Psoas muscle (tissue), 8 donors: ENCODE measurements around the gene TMEM192. TPM values are rescaled to one million over a fixed set of nuclear protein-coding genes. Genes with fewer than 3 reads are reported as not detected.
A peak's percentile ranks its signal among the peaks of the same experiment; 100 is the strongest.

Experiments used
- ATAC-seq, 4 donors: fragments of 200-7000 bp; cut with Tn5 transposase; one replicate each; pipeline ENCODE4 v1.9.1; 2020; ENCODE audit warnings: moderate library complexity in 3 of 4, mild to moderate bottlenecking in 2 of 4
- DNase-seq, 2 donors: peaks; one replicate each; pipeline ENCODE4 v3.0.0-alpha.2; 2020
- H3K27ac ChIP-seq: fragments of 200-600 bp; one replicate; pipeline ENCODE4 v1.8.0; 2022
- H3K27me3 ChIP-seq, 3 donors: fragments of 200-600 bp in 1 of 3; one replicate each; pipeline versions ENCODE4 v1.6.1 to v1.8.0; 2013 to 2022; ENCODE audit warnings: low read length in 2 of 3, mild to moderate bottlenecking in 2 of 3, moderate library complexity in 1 of 3; ENCODE audit not compliant: insufficient read depth in 3 of 3
- H3K36me3 ChIP-seq, 2 donors: fragments of 200-600 bp in 1 of 2; one replicate each; pipeline versions ENCODE4 v1.6.1 to v1.8.0; 2013 to 2022; ENCODE audit warnings: low read depth in 1 of 2, mild to moderate bottlenecking in 1 of 2, moderate library complexity in 1 of 2; ENCODE audit not compliant: insufficient read depth in 1 of 2
- H3K4me1 ChIP-seq: fragments of 200-600 bp; one replicate; pipeline ENCODE4 v1.8.0; 2022
- H3K4me3 ChIP-seq: fragments of 200-600 bp; one replicate; pipeline ENCODE4 v1.8.0; 2022; ENCODE audit warnings: mild to moderate bottlenecking
- H3K9me3 ChIP-seq: fragments of 200-600 bp; one replicate; pipeline ENCODE4 v1.8.0; 2022
- CTCF ChIP-seq: fragments of 200-600 bp; IDR thresholded peaks from one replicate; pipeline ENCODE4 v1.8.0; 2022; ENCODE audit warnings: antibody characterized with exemption
- WGBS, 3 donors: extraction: QIAGEN DNeasy Blood & Tissue Kit; methylation state at CpG; one replicate each; pipeline versions ENCODE4 v1.1.6 to v1.1.7; 2013; 5-methylcytosine and 5-hydroxymethylcytosine counted together
- intact Hi-C, 2 donors: fragments of 100-400 bp; cut with DNase I; formaldehyde crosslinking; loops; one replicate each; pipeline versions ENCODE4 v1.11.0 to v1.14.2; 2022
- polyA plus RNA-seq, 3 donors: library from polyadenylated mRNA; stranded (reverse); fragments of 200-250 nt; gene quantifications; one replicate each; pipeline ENCODE4 v1.2.3, GENCODE V29; 2013
- total RNA-seq, 4 donors: library from RNA; stranded (reverse); fragmentation: NEBNext Ultra II Directional in 2 of 4; extraction: Animal tissue kit (Norgen Biotek cat#: 25700) in 2 of 4; gene quantifications; one replicate each; pipeline versions ENCODE4 v1.2.1 to v1.2.4, GENCODE V29; 2021 to 2023
- donor health status: healthy with polysubstance abuse.
- donor health status: DM: no; HTN: no; CAD: no; lungs with moderate emphysema.
- donor health status: Bipolar disorder and iron deficiency.
- donor health status: healthy.
- donor health status: DM: yes; HTN: yes; CAD: no.
- donor health status: DM: no; HTN: no; CAD: no.
- donor health status: DM: no; HTN: no; CAD: no.
- donor health status: DM: yes; HTN: yes; CAD: no.

Gene TMEM192
- total and polyA plus RNA-seq, 7 donors: 4.4 to 16.3 (median 14.5) TPM

DNA sequence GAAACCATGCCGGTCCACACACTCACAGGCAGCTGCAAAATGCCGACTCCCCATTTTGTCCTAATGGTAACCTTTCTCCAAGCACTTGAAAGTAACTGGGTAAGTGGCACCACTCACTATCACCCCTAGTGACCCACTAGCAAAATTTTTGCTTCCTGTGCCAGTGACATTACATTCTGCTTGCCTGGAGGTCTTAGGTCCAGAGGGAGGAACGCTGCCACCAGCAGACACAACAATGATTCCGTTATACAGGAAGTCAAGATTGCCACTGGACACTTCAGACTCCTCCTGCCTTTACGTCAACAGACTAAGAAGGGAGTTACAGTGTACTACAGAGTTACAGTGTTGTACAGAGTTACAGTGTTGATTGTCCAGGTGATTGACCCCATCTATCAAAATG lies 11.8 kb upstream of the TMEM192 start:
- H3K27me3 ChIP-seq: no peaks in the 10 kb centered on the region
- ATAC-seq: no peak

DNA sequence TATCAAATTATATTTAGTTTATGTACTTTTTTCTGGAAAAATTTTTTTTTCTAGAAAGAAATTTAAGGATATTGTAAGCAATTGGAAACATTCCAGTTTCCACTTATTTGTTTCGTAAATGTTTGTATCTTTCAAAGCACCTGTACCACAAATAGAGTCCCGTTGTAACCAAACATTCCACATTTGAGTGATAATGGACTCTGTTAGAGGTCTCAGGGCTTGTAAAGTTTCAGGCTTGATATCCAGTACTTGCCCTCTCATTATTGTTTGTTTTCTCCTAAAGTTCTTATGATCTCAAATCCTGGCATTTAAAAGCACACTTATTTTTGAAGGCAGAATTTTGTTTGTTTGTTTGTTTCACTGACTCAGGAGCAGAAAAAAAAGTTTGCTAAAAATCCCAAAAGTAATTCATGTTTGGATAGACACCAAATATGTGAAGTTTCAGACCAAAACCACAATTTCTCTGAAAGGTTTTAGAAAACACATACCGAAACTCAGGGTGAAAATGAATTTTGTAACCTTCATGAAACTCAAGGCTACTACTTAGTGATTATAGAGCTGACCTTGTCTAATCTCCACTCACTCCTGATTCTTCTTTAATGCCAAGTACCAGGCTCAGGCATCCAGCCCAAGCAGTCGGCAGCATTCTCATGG lies 5.7 kb upstream of the TMEM192 start:
- no peak for DNase-seq
- H3K27ac ChIP-seq: no peak overlapping the region
- H3K9me3 ChIP-seq: peaks cover 4% of the 10 kb centered on the region
- no peak overlapping the region for H3K4me3 ChIP-seq
- no peak for ATAC-seq
- peaks cover 2% of the 10 kb centered on the region for H3K4me1 ChIP-seq
- H3K27me3 ChIP-seq: no peaks in the 10 kb centered on the region
- no peak for TF ChIP-seq CTCF
- intact Hi-C loops: no loop called here
- 50 to 57% (median 53%) methylated on average over 4 of the region's 4 CpGs for WGBS, 3 donors
- no peaks in the 10 kb centered on the region for H3K36me3 ChIP-seq

More for the DNA sequence above, 11.8 kb upstream of the TMEM192 start:
- Histone ChIP-seq H3K4me3 (no peak overlapping the region), H3K4me1 (no peaks in the 10 kb centered on the region), H3K36me3 (no peaks in the 10 kb centered on the region), H3K9me3 (peaks cover 4% of the 10 kb centered on the region), H3K27ac (no peak overlapping the region)
- no peak for DNase-seq
- WGBS, 3 donors: 61 to 70% (median 65%) methylated on average over 5 of the region's 5 CpGs
- no peak for TF ChIP-seq CTCF
- intact Hi-C loops: no loop called here

DNA sequence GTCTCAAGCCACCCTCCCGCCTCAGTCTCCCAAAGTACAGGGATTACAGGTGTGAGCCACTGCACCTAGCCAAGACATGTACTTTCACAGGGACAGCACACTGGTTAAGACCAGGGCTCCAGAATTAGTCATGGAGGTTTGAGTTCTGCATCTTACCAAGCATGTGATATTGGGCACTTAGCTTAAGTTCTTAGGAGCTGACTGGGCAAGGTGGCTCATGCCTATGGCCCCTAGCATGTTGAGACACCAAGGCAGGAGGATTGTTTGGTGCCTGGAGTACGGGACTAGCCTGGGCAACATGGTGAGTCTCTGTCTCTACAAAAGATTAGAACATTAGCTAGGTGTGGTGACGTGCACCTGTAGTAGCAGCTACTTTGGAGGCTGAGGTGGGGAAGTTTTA lies 2.6 kb upstream of the TMEM192 start:
- DNase-seq (no peak), ATAC-seq (no peak)
- Histone ChIP-seq H3K9me3 (no peaks in the 10 kb centered on the region), H3K36me3 (no peaks in the 10 kb centered on the region), H3K27me3 (no peaks in the 10 kb centered on the region), H3K4me1 (peaks cover 9% of the 10 kb centered on the region), H3K4me3 (no peak overlapping the region), H3K27ac (no peak overlapping the region)
- WGBS, 3 donors: 94 to 96% (median 94%) methylated on average over 3 of the region's 3 CpGs
- intact Hi-C loops: no loop called here
- TF ChIP-seq CTCF: no peak

- H3K27me3 ChIP-seq: no peaks in the 10 kb centered on the region
- H3K4me1 ChIP-seq: peaks cover 9% of the 10 kb centered on the region
- no peak for DNase-seq
- no peak for TF ChIP-seq CTCF
- no peaks in the 10 kb centered on the region for H3K36me3 ChIP-seq
- peak overlapping the region; percentile 98 for H3K4me3 ChIP-seq
- intact Hi-C loops: loop anchor here in 1 of 2 donors (5.0 kb wide), 1 partner anchor 215 kb away; the partner anchor contains the start of gene MSMO1
- WGBS, 3 donors: 5% methylated on average over 17 of the region's 17 CpGs
- H3K27ac ChIP-seq: peak overlapping the region; percentile 87
- no peaks in the 10 kb centered on the region for H3K9me3 ChIP-seq
- ATAC-seq: no peak
These were observed 723 bp downstream of the TMEM192 start for GRCh38 chr4:165111906-165112367.

DNA sequence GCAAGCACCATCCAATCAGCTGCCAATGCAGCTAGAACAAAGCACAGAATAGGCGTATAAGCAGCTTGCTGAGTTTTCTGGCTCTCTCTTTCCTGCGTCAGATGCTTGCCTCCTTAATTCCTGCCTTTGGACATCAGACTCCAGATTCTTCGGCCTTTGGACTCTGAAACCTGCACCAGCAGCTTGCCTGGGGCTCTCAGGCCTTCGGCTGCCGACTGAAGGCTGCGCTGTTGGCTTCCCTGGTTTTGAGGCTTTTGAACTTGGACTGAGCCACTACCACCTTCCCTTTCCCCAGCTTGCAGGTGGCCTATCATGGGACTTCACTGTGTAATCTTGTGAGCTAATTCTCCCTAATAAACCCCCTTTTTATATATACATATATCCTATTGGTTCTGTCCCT lies 6.1 kb downstream of the TMEM192 start:
- Histone ChIP-seq H3K4me1 (peaks cover 1% of the 10 kb centered on the region), H3K36me3 (peaks cover 0 to 16% of the 10 kb centered on the region in 2 donors), H3K9me3 (no peaks in the 10 kb centered on the region), H3K27me3 (no peaks in the 10 kb centered on the region), H3K27ac (no peak overlapping the region), H3K4me3 (no peak overlapping the region)
- ATAC-seq: no peak
- DNase-seq: no peak
- 84 to 86% (median 86%) methylated on average over 6 of the region's 6 CpGs for WGBS, 3 donors
- intact Hi-C loops: no loop called here
- TF ChIP-seq CTCF: no peak
